ENCODE measurements around the gene HSPA4. TPM values are rescaled to one million over a fixed set of nuclear protein-coding genes. Genes with fewer than 3 reads are reported as not detected.

Gene HSPA4
- total and polyA plus RNA-seq, 4 donors: 33.0 to 102 (median 62.5) TPM

GRCh38 chr5:133051061-133051541 lies 712 bp upstream of the HSPA4 start:
- peaks cover 7 to 30% (median 12%) of the 10 kb centered on the region in 5 donors for H3K4me1 ChIP-seq (ENCODE audit: control insufficient read depth in 5 of 5, insufficient read depth in 5 of 5, low read length in 5 of 5)
- DNase-seq (no peak), ATAC-seq (ENCODE audit: insufficient read depth, low FRiP score) (no peak)

DNA sequence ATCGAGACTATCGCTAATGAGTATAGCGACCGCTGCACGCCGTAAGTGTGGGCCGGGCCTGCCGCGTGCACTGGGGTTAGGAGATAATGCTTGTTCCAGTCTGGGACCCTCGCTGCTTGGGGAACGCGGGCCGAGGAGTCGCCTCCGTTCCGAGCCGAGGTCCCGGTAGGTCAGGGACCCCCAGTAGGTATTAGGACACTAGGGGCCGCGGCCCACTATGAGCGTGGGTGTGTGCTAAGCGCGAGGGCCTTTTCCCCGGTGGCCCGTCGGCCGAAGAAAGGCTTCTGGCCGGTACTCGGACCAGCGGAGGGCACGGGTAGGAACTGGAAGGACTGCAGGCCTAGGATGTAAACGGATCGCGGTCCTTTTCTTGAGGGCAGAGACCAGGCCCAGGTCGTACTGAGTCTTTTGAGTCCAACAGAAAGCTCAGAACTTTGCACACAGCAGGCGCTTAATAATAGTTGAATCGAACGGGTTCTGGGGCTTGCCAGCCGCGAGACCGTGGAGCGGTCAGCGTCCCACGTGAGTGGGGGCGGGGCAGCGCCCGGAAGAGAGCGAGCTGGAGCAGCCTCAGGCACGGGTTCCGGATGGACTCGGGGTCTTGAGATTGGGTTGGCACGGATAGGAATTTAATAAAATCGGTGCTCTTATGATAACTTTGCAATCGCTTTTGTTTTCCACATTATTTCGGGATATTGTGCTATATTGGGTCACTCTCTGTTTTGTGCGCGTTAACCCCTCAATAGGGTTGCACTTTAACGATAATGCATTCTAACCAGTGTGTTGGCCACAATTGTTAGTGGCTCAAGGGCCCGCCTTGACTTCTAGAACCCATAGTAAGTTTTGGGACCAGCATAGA lies 733 bp downstream of the HSPA4 start:
- Histone ChIP-seq H3K9ac (ENCODE audit: insufficient read depth in 1 of 2, low read length in 2 of 2) (peak overlapping the region; percentile 95 to 98), H3K27me3 (ENCODE audit: control insufficient read depth in 3 of 3, insufficient read depth in 3 of 3, low read length in 2 of 3) (no peaks in the 10 kb centered on the region), H3K4me1 (ENCODE audit: control insufficient read depth in 5 of 5, insufficient read depth in 5 of 5, low read length in 5 of 5) (peaks cover 7 to 30% (median 12%) of the 10 kb centered on the region in 5 donors), H3K9me3 (ENCODE audit: control insufficient read depth in 4 of 4, insufficient read depth in 3 of 4, low read length in 3 of 4) (no peaks in the 10 kb centered on the region), H3K4me3 (peak overlapping the region; percentile 95), H3K27ac (ENCODE audit: low read depth in 1 of 2, low read length in 1 of 2) (peak overlapping the region; percentile 96 to 98), H3K36me3 (ENCODE audit: control insufficient read depth in 4 of 4, insufficient read depth in 4 of 4, low read length in 4 of 4) (peaks cover 0 to 10% (median 0%) of the 10 kb centered on the region in 4 donors)
- DNase-seq (peak; percentile 51 to 65 (median 60)), ATAC-seq (ENCODE audit: insufficient read depth, low FRiP score) (peak; percentile 60)
- TF ChIP-seq, protein P1, sequence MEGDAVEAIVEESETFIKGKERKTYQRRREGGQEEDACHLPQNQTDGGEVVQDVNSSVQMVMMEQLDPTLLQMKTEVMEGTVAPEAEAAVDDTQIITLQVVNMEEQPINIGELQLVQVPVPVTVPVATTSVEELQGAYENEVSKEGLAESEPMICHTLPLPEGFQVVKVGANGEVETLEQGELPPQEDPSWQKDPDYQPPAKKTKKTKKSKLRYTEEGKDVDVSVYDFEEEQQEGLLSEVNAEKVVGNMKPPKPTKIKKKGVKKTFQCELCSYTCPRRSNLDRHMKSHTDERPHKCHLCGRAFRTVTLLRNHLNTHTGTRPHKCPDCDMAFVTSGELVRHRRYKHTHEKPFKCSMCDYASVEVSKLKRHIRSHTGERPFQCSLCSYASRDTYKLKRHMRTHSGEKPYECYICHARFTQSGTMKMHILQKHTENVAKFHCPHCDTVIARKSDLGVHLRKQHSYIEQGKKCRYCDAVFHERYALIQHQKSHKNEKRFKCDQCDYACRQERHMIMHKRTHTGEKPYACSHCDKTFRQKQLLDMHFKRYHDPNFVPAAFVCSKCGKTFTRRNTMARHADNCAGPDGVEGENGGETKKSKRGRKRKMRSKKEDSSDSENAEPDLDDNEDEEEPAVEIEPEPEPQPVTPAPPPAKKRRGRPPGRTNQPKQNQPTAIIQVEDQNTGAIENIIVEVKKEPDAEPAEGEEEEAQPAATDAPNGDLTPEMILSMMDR (IDR thresholded peaks at IDR 0.05; ENCODE audit: control extremely low read depth, extremely low read depth): no peak
- 1% methylated on average over 59 of the region's 59 CpGs for WGBS, 2 donors

More at GRCh38 chr5:133051061-133051541, 712 bp upstream of the HSPA4 start:
- Histone ChIP-seq H3K9ac (ENCODE audit: insufficient read depth in 1 of 2, low read length in 2 of 2) (peak overlapping the region; percentile 95 to 98), H3K27me3 (ENCODE audit: control insufficient read depth in 3 of 3, insufficient read depth in 3 of 3, low read length in 2 of 3) (no peaks in the 10 kb centered on the region), H3K36me3 (ENCODE audit: control insufficient read depth in 4 of 4, insufficient read depth in 4 of 4, low read length in 4 of 4) (peaks cover 0 to 10% (median 0%) of the 10 kb centered on the region in 4 donors), H3K9me3 (ENCODE audit: control insufficient read depth in 4 of 4, insufficient read depth in 3 of 4, low read length in 3 of 4) (no peaks in the 10 kb centered on the region), H3K27ac (ENCODE audit: low read depth in 1 of 2, low read length in 1 of 2) (peak overlapping the region; percentile 96 to 98), H3K4me3 (peak overlapping the region; percentile 74)
- TF ChIP-seq, protein P1 (IDR thresholded peaks at IDR 0.05; ENCODE audit: control extremely low read depth, extremely low read depth): no peak
- 2% methylated on average over 15 of the region's 15 CpGs for WGBS, 2 donors

DNA sequence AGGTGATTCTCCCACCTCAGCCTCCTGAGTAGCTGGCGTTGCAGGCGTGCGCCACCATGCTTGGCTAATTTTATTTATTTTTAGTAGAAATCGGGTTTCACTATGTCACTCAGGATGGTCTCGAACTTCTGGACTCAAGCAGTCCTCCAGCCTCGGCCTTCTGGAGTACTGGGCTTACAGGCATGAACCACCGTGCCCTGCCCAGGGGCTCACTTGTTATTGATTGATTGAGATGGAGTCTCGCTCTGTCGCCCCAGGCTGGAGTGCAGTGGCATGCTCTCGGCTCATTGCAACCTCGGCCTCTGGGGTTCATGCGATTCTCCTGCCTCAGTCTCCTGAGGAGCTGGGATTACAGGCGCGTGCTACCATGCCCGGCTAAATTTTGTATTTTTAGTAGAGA lies 1.6 kb downstream of the HSPA4 start:
- WGBS, 2 donors: 92 to 97% methylated on average over 15 of the region's 15 CpGs
- H3K4me1 ChIP-seq (ENCODE audit: control insufficient read depth in 5 of 5, insufficient read depth in 5 of 5, low read length in 5 of 5): peaks cover 7 to 30% (median 12%) of the 10 kb centered on the region in 5 donors

More for the DNA sequence above, 1.6 kb downstream of the HSPA4 start:
- H3K9ac ChIP-seq (ENCODE audit: insufficient read depth in 1 of 2, low read length in 2 of 2): no peak overlapping the region
- H3K4me3 ChIP-seq: no peak overlapping the region
- H3K27me3 ChIP-seq (ENCODE audit: control insufficient read depth in 3 of 3, insufficient read depth in 3 of 3, low read length in 2 of 3): no peaks in the 10 kb centered on the region
- peaks cover 0 to 10% (median 0%) of the 10 kb centered on the region in 4 donors for H3K36me3 ChIP-seq (ENCODE audit: control insufficient read depth in 4 of 4, insufficient read depth in 4 of 4, low read length in 4 of 4)
- TF ChIP-seq, protein P1 (IDR thresholded peaks at IDR 0.05; ENCODE audit: control extremely low read depth, extremely low read depth): no peak
- no peaks in the 10 kb centered on the region for H3K9me3 ChIP-seq (ENCODE audit: control insufficient read depth in 4 of 4, insufficient read depth in 3 of 4, low read length in 3 of 4)
- H3K27ac ChIP-seq (ENCODE audit: low read depth in 1 of 2, low read length in 1 of 2): no peak overlapping the region
- no peak for ATAC-seq (ENCODE audit: insufficient read depth, low FRiP score)
- DNase-seq: no peak

Data from lung (tissue), 12 donors.